ENCODE results near the gene GNAI2.
"Not testable (repeated sequence)": the region's sequence is repeated elsewhere in the genome, so short reads cannot be mapped to it uniquely, and the experiment has no call there.

The GNAI2 gene

GRCh38 chr3:50279255-50280016, 43.4 kb downstream of the GNAI2 start:
- TF ChIP-seq, protein P1, sequence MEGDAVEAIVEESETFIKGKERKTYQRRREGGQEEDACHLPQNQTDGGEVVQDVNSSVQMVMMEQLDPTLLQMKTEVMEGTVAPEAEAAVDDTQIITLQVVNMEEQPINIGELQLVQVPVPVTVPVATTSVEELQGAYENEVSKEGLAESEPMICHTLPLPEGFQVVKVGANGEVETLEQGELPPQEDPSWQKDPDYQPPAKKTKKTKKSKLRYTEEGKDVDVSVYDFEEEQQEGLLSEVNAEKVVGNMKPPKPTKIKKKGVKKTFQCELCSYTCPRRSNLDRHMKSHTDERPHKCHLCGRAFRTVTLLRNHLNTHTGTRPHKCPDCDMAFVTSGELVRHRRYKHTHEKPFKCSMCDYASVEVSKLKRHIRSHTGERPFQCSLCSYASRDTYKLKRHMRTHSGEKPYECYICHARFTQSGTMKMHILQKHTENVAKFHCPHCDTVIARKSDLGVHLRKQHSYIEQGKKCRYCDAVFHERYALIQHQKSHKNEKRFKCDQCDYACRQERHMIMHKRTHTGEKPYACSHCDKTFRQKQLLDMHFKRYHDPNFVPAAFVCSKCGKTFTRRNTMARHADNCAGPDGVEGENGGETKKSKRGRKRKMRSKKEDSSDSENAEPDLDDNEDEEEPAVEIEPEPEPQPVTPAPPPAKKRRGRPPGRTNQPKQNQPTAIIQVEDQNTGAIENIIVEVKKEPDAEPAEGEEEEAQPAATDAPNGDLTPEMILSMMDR (conservative IDR thresholded peaks at IDR 0.05; ENCODE audit: control insufficient read depth, insufficient read depth, low read depth, low read length) = no peak
- no peak overlapping the region for H3K4me3 ChIP-seq (ENCODE audit: control insufficient read depth, low read depth, low read length)
- no peak for DNase-seq (ENCODE audit: low read depth)

DNA sequence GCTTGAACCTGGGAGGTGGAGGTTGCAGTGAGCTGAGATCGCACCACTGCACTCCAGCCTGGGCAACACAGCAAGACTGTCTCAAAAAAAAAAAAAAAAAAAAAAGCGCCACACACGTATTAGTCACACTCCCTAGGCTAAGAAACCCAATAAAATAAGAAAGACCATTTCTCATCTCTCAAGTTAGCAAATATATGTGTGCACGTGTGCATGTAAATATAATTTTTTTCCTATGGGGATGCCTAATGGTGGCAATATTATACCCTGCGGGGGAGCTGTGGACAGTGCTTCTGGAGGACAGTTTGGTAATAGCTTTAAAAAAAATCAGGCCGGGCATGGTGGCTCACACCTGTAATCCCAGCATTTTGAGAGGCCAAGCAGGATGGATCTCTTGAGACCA, 48.1 kb downstream of the GNAI2 start:
- not testable (repeated sequence) for DNase-seq (ENCODE audit: low read depth); H3K4me3 ChIP-seq (ENCODE audit: control insufficient read depth, low read depth, low read length)

GRCh38 chr3:50286322-50287227, 50.6 kb downstream of the GNAI2 start:
- DNase-seq (ENCODE audit: low read depth) = no peak
- TF ChIP-seq, protein P1 (conservative IDR thresholded peaks at IDR 0.05; ENCODE audit: control insufficient read depth, insufficient read depth, low read depth, low read length) = no peak
- no peak overlapping the region for H3K4me3 ChIP-seq (ENCODE audit: control insufficient read depth, low read depth, low read length)

GRCh38 chr3:50287262-50287661, 51.3 kb downstream of the GNAI2 start:
- H3K4me3 ChIP-seq (ENCODE audit: control insufficient read depth, low read depth, low read length) = no peak overlapping the region
- no peak for DNase-seq (ENCODE audit: low read depth)
- TF ChIP-seq, protein P1 (conservative IDR thresholded peaks at IDR 0.05; ENCODE audit: control insufficient read depth, insufficient read depth, low read depth, low read length) = no peak

GRCh38 chr3:50288387-50289007, 52.5 kb downstream of the GNAI2 start:
- DNase-seq (ENCODE audit: low read depth) = no peak
- TF ChIP-seq, protein P1 (conservative IDR thresholded peaks at IDR 0.05; ENCODE audit: control insufficient read depth, insufficient read depth, low read depth, low read length) = no peak
- H3K4me3 ChIP-seq (ENCODE audit: control insufficient read depth, low read depth, low read length) = no peak overlapping the region

GRCh38 chr3:50289130-50289529, 53.1 kb downstream of the GNAI2 start:
- H3K4me3 ChIP-seq (ENCODE audit: control insufficient read depth, low read depth, low read length) = no peak overlapping the region
- DNase-seq (ENCODE audit: low read depth) = no peak
- TF ChIP-seq, protein P1 (conservative IDR thresholded peaks at IDR 0.05; ENCODE audit: control insufficient read depth, insufficient read depth, low read depth, low read length) = no peak

All from fibroblast of mammary gland (primary cell).